Cardiac fibroblast (primary cell): ENCODE measurements around the gene STK10.
A peak's percentile ranks its signal among the peaks of the same experiment; 100 is the strongest.

Source experiments
- DNase-seq, 2 donors: peaks; one replicate each; pipeline versions ENCODE4 v3.0.0 to v3.0.0-alpha.2; 2010; ENCODE audit warnings: low read depth in 2 of 2
- H3K4me3 ChIP-seq, 2 donors: replicated peaks in 1 of 2; 1 replicate in 1 of 2; 2 replicates in 1 of 2; pipeline ENCODE4 v1.5.1; 2011; ENCODE audit warnings: low read depth in 2 of 2, low read length in 2 of 2, mild to moderate bottlenecking in 2 of 2, moderate library complexity in 1 of 2
- TF ChIP-seq, protein P1 (sequence below): IDR thresholded peaks from one replicate; pipeline ENCODE4 v1.5.1; 2011; ENCODE audit warnings: low read depth, mild to moderate bottlenecking, low read length, inconsistent platforms

STK10 gene

DNA sequence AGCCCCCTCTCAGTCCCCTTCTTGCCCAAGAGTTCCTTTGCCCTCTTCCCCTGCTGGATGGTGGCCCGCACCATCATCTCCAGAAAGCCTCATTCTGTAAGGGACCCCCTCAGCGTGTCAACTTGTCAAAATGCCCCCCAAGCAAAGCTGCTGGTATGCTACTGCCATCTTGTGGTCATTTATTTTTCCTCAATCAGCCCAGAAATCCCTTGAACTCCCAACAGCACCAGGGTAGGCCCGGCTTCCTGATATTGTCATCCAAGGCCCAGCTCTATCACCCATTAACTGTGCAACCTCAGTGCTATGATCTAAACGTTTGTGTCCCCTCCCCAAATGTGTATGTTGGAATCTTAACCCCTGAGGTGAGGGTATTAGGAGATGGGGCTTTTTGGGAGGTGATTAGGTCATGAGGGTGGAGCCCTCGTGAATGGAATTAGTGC, 128.3 kb downstream of the STK10 start:
- H3K4me3 ChIP-seq = no peak overlapping the region
- TF ChIP-seq, protein P1, sequence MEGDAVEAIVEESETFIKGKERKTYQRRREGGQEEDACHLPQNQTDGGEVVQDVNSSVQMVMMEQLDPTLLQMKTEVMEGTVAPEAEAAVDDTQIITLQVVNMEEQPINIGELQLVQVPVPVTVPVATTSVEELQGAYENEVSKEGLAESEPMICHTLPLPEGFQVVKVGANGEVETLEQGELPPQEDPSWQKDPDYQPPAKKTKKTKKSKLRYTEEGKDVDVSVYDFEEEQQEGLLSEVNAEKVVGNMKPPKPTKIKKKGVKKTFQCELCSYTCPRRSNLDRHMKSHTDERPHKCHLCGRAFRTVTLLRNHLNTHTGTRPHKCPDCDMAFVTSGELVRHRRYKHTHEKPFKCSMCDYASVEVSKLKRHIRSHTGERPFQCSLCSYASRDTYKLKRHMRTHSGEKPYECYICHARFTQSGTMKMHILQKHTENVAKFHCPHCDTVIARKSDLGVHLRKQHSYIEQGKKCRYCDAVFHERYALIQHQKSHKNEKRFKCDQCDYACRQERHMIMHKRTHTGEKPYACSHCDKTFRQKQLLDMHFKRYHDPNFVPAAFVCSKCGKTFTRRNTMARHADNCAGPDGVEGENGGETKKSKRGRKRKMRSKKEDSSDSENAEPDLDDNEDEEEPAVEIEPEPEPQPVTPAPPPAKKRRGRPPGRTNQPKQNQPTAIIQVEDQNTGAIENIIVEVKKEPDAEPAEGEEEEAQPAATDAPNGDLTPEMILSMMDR = peak; percentile 57
- DNase-seq = peak; percentile 35 to 36

DNA sequence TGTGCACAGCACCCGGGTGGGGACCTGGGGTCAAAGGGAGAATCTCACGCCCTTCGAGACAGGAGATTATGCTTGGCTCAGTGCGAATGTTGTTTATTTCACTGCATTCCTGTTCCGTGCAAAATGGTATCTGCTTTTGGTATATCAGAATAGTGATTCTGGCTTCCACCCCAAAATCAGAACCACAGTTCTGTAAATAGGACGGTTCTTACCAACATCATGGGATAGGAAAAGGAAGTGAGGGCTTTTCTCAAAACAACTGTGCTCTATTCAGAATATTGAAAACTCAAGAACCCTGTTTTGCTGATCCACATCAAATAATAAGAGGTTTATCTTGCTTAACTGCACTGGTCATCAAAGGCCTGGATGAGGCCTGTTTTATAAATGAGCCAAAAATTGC, 129.9 kb downstream of the STK10 start:
- TF ChIP-seq, protein P1 = no peak
- no peak for DNase-seq

GRCh38 chr5:172055996-172056395, 132.0 kb downstream of the STK10 start:
- TF ChIP-seq, protein P1 = no peak
- DNase-seq = no peak
- H3K4me3 ChIP-seq = no peak overlapping the region

More for the DNA sequence above, 129.9 kb downstream of the STK10 start:
- no peak overlapping the region for H3K4me3 ChIP-seq

GRCh38 chr5:172055421-172055820, 132.6 kb downstream of the STK10 start:
- DNase-seq = no peak
- TF ChIP-seq, protein P1 = no peak
- no peak overlapping the region for H3K4me3 ChIP-seq

DNA sequence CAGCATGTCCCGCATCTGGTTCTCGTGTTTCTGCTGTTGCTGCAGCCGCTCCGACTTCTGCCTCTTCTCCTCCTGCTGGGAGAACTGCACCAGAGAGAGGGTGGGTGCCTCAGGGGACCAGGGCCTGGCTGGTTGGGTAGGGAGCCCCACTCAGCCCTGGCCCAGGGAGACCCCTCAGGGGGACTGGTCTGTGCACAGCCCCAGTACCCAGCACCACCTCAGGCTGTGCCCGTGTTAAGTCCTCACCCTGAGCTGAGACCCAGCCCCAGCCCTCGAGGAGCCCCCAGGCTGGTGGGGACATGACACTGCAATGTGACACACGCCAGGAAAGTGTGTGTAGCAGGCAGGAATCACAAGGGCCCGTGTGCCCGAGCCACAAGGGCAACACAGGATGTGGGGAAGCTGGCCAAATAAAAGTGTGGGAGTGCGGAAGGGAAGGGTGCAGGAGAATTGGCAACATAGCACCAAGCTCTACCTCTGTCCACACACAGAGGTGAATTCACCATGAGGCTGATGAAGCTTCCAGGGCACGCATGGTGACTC, 133.3 kb downstream of the STK10 start:
- TF ChIP-seq, protein P1 = no peak
- H3K4me3 ChIP-seq = no peak overlapping the region
- DNase-seq = no peak

DNA sequence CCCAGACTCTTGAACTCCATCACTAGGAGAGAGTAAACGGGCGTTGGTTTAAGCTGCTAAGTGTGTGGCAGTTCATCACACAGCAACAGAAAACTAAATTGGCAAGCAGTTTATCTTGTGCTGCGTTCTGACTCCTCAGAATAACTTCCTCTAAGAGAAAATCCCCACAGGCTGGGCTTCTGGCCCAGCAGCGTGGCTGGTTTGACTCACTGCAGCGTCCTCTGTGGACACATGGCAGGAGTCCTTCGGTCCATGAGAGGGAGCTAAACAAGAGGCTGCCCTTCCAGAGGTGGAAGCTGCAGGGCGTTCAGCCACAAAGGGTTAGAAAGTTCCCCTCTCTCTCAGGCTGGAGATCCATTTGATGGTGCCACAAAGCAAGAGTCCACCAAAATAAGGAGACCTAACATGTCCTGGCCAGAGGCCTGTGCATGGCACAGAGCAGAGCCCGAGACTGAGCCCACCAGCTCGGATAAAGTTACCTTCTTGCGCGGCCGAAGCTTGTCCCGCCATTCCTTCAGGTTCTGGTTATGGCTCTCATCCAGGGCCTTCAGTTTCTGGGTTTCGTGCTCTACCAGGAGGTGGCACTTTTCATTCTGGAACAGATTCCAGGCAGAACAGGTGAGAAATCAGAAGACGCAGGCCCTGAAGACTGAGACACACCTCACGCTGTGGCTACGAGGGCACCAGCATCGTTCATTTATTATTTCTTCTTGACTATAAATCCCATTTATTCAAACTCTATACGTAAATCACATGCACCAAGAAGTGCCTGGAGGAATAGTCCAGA, 135.4 kb downstream of the STK10 start:
- TF ChIP-seq, protein P1 = peak; percentile 49
- DNase-seq = peak; percentile 90 to 95
- H3K4me3 ChIP-seq = no peak overlapping the region
